Eye (tissue), 1 donor: ENCODE measurements around the gene DOCK3.
A peak's percentile ranks its signal among the peaks of the same experiment; 100 is the strongest.
"Not testable (repeated sequence)": the region's sequence is repeated elsewhere in the genome, so short reads cannot be mapped to it uniquely, and the experiment has no call there.

ENCODE experiments used
- DNase-seq: peaks from one replicate; pipeline ENCODE4 v3.0.0-alpha.2; 2015

The DOCK3 gene

DNA sequence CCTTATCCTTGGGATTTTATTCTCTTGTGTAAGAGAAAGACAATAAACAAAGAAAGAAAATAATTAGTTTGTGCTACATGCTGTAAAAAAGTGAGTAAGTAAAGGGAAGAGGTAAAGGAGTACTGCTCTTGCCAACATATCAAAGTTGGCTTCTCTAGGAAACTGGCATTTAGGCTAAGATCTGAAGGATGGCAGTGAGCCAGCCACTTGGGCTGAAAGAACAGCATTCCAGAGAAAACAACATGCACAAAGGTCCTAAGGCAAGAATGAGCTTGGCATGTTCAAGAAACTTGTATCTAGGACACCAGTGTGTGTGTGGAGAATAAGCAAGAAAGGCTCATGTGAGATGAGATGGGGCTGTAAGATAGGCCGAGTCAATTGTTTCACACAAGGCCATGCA, 464.9 kb downstream of the DOCK3 start:
- peak; percentile 6 for DNase-seq

DNA sequence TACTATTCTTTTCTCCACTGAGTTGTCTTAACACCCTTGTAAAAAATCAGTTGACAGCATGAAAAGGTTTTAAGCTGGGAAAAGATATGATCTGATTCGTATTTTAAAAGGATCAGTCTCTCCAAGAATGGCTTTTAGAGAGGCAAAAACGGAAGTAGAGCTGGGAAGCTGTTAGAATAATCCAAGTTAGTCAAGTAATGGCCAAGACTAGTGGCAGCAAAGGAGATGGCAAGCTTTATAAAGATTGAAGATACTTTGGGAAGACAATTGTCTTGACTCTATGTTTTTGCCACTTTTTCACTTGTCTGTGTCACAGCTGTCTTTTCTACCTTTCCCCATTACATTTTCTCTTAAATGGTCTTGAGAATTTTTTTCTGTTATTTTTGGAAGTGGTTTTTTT, 466.8 kb downstream of the DOCK3 start:
- no peak for DNase-seq

GRCh38 chr3:51145811-51146585, 471.3 kb downstream of the DOCK3 start:
- DNase-seq: no peak

DNA sequence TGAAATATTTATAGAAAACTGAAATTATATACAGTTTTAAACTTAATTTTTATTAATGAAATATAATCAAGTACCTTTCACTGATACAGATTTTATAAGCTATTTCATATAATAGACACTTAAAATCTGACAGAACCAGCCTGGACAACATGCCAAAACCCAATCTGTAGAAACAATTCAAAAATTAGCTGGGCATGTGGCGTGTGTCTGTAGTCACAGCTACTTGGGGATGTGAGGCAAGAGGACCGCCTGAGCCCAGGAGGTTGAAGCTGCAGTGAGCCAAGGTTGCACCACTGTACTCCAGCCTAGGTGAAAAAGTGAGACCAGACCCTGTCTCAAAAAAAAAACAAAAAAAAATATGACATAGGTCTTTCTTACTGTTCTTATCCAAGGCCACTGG, 472.1 kb downstream of the DOCK3 start:
- DNase-seq: no peak

DNA sequence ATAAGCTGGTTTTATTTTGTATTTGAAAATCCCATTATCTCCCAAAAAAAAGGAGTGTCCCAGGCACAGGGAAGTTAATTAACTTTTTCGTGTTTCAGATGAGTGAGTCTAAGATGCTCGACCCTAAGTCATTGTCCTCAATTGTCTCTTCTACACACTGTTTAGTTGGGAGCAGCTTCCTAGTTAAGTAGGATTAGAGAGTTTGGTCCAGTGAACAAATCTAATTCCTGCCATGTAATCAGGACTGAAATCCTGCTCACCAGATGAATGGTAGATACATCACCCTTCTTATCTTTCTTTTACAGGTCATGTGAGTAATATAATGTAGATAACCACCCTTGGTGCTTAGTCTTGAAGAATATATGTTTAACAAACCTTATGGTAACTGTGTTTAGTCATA, 481.4 kb downstream of the DOCK3 start:
- peak; percentile 74 for DNase-seq

DNA sequence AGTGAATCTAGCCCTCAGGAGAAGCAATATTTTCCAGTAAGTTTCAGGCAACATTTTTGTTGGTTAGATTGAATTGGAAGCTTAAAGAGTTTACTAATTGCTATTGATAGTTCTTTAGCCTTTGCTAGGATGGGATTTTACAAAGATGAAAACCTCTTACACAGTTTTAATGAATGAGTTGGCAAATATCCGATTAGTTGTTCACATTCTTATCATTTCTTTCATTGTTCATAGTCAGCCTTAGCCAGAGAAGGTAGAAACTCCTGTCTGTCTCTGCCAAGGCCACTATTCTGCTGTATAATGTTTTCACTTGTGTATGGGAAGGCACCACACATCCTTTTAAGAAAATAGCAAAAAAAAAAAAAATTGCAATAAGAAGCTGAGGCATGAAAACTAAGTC, 488.3 kb downstream of the DOCK3 start:
- peak; percentile 25 for DNase-seq

- DNase-seq: no peak
These were observed 499.0 kb downstream of the DOCK3 start for GRCh38 chr3:51173518-51174271.

DNA sequence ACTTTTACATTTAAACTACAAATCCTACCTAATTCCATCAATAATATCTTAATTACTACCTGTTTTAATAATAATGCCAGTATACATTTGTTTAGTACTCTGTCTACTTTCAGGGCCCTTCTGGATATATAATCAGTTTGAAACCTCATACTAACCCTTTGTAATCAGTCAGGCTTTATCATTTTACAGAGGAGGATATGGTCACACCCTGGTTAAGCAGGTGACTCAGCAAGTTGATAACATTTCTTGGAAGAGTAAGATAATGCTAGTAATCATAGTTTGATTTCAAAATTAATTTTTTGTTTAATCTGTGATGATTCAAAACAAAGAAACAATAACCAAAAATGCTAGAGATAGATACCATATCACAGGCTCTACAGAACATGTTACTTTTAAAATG, 502.2 kb downstream of the DOCK3 start:
- no peak for DNase-seq

- not testable (repeated sequence) for DNase-seq
These were observed 511.7 kb downstream of the DOCK3 start for GRCh38 chr3:51186446-51186845.

DNA sequence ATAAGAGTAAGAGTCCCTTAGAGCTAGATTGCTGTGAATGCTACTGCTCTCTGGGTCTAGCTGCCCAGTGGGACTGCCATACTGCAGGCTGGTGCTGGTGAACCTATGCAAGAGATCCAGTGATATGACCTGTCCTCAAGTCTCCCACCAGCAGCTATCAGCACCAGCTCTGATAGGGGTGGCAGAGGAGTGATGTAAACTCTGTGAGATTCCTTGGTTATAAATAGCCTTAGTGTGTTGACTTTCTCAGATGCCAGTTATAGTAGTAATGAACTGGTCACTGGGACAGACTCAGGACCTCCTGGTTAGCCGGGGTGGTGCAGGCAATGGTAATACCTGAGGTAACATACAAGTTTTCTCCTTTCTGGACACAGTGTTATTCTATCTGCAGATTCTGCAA, 515.5 kb downstream of the DOCK3 start:
- DNase-seq: no peak

GRCh38 chr3:51190827-51191226, 516.1 kb downstream of the DOCK3 start:
- DNase-seq: no peak

DNA sequence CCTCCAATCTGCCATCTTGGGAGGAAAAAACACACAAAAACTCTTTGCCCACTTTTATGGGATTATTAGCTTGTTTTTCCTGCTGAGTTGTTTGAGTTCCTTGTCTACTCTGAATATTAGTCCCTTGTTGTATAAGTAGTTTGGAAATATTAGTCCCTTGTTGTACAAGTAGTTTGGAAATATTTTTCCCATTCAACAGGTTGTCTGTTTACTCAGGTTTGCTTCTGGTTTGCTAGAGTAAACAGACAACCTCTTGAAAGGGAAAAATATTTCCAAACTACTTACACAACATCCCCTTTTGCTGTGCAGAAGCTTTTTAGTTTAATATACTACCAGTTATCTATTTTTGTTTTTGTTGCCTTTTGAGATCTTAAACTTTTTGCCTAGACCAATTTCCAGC, 517.0 kb downstream of the DOCK3 start:
- DNase-seq: no peak

DNA sequence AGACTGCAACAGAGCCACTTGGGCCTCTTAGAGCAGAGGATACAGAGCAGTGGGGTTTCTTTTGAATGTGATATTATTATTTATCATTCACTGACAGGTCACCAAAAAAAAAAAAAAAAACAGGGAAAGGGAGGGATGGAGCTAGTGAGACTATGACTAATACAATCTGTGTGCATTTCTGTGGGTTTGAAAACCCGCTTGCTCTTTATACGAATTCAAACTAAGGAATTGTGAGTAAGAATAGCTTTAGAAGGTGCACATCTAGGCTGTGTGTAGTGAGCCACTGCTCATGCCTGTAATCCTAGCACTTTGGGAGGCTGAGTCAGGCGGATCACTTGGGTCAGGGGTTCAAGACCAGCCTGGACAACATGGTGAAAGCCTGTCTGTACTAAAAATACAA, 523.8 kb downstream of the DOCK3 start:
- no peak for DNase-seq

DNA sequence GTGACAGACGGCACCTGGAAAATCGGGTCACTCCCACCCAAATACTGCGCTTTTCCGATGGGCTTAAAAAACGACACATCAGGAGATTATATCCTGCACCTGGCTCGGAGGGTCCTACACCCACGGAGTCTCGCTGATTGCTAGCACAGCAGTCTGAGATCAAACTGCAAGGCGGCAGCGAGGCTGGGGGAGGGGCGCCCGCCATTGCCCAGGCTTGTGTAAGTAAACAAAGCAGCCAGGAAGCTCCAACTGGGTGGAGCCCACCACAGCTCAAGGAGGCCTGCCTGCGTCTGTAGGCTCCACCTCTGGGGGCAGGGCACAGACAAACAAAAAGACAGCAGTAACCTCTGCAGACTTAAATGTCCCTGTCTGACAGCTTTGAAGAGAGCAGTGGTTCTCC, 524.6 kb downstream of the DOCK3 start:
- not testable (repeated sequence) for DNase-seq

DNA sequence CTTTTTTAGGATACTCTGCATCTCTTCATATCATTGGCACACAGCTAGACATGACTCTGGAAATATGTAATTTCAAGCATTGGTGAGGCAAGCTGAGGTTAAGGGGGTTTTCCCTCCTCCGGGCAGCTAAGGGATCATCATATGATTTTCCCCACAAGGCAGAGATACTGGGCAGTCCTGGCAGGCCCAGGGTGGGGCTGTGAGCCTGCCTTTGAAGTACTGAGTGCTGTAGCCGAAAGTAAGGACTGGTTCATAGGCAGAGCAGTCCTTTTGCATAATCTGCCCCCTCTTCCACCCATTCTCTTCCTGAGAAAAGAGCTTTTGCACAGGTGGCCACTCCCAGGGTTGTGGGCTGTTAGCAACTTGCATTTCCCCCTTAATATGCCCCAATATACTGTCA, 541.6 kb downstream of the DOCK3 start:
- no peak for DNase-seq

- DNase-seq: no peak
These were observed 547.2 kb downstream of the DOCK3 start for GRCh38 chr3:51221959-51222358.

GRCh38 chr3:51224283-51224682, 549.6 kb downstream of the DOCK3 start:
- no peak for DNase-seq

- no peak for DNase-seq
These were observed 550.1 kb downstream of the DOCK3 start for GRCh38 chr3:51224843-51225242.

- no peak for DNase-seq
These were observed 568.2 kb downstream of the DOCK3 start for GRCh38 chr3:51242939-51243338.

GRCh38 chr3:51243924-51244323, 569.2 kb downstream of the DOCK3 start:
- DNase-seq: no peak

- DNase-seq: no peak
These were observed 571.1 kb downstream of the DOCK3 start for GRCh38 chr3:51245867-51246266.

- no peak for DNase-seq
These were observed 583.1 kb downstream of the DOCK3 start for GRCh38 chr3:51257870-51258269.

- not testable (repeated sequence) for DNase-seq
These were observed 589.4 kb downstream of the DOCK3 start for GRCh38 chr3:51264166-51264565.

DNA sequence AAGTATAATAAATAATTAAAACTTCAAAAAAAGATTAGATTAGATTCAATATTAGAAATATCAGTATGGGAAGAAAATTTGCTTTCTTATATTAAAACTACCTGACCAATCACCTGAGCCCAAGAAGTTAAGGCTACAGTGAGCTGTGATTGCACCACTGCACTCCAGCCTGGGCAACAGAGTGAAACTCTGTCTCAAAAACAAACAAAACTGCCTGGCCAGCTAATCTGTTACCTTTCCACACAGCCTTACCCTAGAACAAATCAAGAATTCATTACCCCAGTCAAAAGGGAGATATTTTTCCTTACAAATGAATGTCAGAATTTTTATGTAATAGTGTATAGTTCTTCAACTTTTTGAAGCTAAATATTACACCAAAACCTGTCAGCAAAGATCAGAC, 593.4 kb downstream of the DOCK3 start:
- DNase-seq: no peak

DNA sequence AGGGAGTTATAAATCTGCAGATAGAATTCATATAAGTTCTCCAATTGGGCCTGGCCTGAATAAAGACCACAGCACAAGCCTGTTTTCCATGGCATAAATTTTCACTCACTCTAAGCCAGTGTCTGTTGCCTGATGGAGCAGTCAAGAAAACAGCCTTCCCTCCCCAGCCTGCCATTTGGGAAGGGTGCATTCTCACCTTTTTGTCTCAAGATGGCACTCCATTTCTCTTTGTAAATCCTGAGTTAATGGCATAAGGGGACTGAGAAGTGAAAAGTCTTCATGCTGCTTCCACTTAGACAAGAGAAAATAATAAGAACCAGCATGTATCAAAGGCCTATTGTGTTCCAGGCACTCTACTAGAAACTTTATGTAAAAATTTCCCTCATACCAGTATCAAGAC, 594.7 kb downstream of the DOCK3 start:
- no peak for DNase-seq
